H9 (cell line): ENCODE data around the gene SOCS7. TPM values are rescaled to one million over a fixed set of nuclear protein-coding genes. Genes with fewer than 3 reads are reported as not detected.

Source experiments
- DNase-seq: peaks from one replicate; pipeline ENCODE4 v3.0.0-alpha.2; 2017
- H2AFZ ChIP-seq: one replicate; pipeline ENCODE4 v1.6.1; 2013; ENCODE audit warnings: mild to moderate bottlenecking, low read length, control low read depth, moderate library complexity
- H2AK5ac ChIP-seq: 2 replicates; pipeline ENCODE4 v1.6.1; 2013; ENCODE audit warnings: low read length, control low read depth, mixed read lengths; ENCODE audit not compliant: insufficient read length
- H2BK120ac ChIP-seq: one replicate; pipeline ENCODE4 v1.6.1; 2013; ENCODE audit warnings: low read depth, mild to moderate bottlenecking, low read length, control low read depth, inconsistent platforms; ENCODE audit not compliant: poor library complexity, severe bottlenecking
- H2BK12ac ChIP-seq: 2 replicates; pipeline ENCODE4 v1.6.1; 2013; ENCODE audit warnings: low read length, control low read depth, mixed read lengths, low read depth; ENCODE audit not compliant: insufficient read length
- H2BK15ac ChIP-seq: 2 replicates; pipeline ENCODE4 v1.6.1; 2013; ENCODE audit warnings: low read depth, low read length, control low read depth
- H2BK20ac ChIP-seq: one replicate; pipeline ENCODE4 v1.6.1; 2013; ENCODE audit warnings: low read depth, mild to moderate bottlenecking, low read length, control low read depth, inconsistent platforms; ENCODE audit not compliant: poor library complexity, severe bottlenecking
- H2BK5ac ChIP-seq: 2 replicates; pipeline ENCODE4 v1.6.1; 2013; ENCODE audit warnings: low read length, control low read depth, mixed read lengths; ENCODE audit not compliant: insufficient read length
- H3K14ac ChIP-seq: 2 replicates; pipeline ENCODE4 v1.6.1; 2013; ENCODE audit warnings: low read length, control low read depth; ENCODE audit not compliant: insufficient read depth
- H3K18ac ChIP-seq: 2 replicates; pipeline ENCODE4 v1.6.1; 2013; ENCODE audit warnings: low read depth, mild to moderate bottlenecking, mixed read lengths, low read length, control low read depth; ENCODE audit not compliant: insufficient read length
- H3K23ac ChIP-seq: 2 replicates; pipeline ENCODE4 v1.6.1; 2013; ENCODE audit warnings: low read length, control low read depth, mixed read lengths, low read depth; ENCODE audit not compliant: insufficient read length
- H3K23me2 ChIP-seq: 2 replicates; pipeline ENCODE4 v1.6.1; 2013; ENCODE audit warnings: low read depth, mild to moderate bottlenecking, mixed read lengths, low read length, control low read depth; ENCODE audit not compliant: insufficient read length, poor library complexity, severe bottlenecking
- H3K27ac ChIP-seq: 2 replicates; pipeline ENCODE4 v1.5.1; 2013; ENCODE audit warnings: low read length, control low read depth, mixed read lengths, low read depth; ENCODE audit not compliant: insufficient read length
- H3K27me3 ChIP-seq: 2 replicates; pipeline ENCODE4 v1.6.1; 2013; ENCODE audit warnings: low read length, control low read depth, inconsistent platforms; ENCODE audit not compliant: insufficient read depth
- H3K4ac ChIP-seq: 2 replicates; pipeline ENCODE4 v1.6.1; 2013; ENCODE audit warnings: low read depth, mild to moderate bottlenecking, control low read depth, inconsistent platforms, low read length, moderate library complexity
- H3K4me1 ChIP-seq: 2 replicates; pipeline ENCODE4 v1.6.1; 2013; ENCODE audit warnings: low read length, control low read depth, inconsistent platforms; ENCODE audit not compliant: insufficient read depth
- H3K4me2 ChIP-seq: 2 replicates; pipeline ENCODE4 v1.6.1; 2013; ENCODE audit warnings: low read length, control low read depth, mixed read lengths; ENCODE audit not compliant: insufficient read length, insufficient read depth
- H3K56ac ChIP-seq: 2 replicates; pipeline ENCODE4 v1.6.1; 2013; ENCODE audit warnings: low read depth, mild to moderate bottlenecking, mixed read lengths, low read length, control low read depth; ENCODE audit not compliant: insufficient read length
- H3K79me1 ChIP-seq: 2 replicates; pipeline ENCODE4 v1.6.1; 2013; ENCODE audit warnings: low read depth, mild to moderate bottlenecking, moderate library complexity, low read length, control low read depth, inconsistent platforms; ENCODE audit not compliant: insufficient read depth, poor library complexity, severe bottlenecking
- H3K79me2 ChIP-seq: 2 replicates; pipeline ENCODE4 v1.6.1; 2013; ENCODE audit warnings: low read length, control low read depth, inconsistent platforms; ENCODE audit not compliant: insufficient read depth
- H3K9ac ChIP-seq: 2 replicates; pipeline ENCODE4 v1.6.1; 2013; ENCODE audit warnings: low read length, control low read depth, mixed read lengths; ENCODE audit not compliant: insufficient read length; ENCODE audit errors: extremely low read depth
- H3K9me3 ChIP-seq: one replicate; pipeline ENCODE4 v1.6.1; 2013; ENCODE audit warnings: low read depth, low read length, inconsistent platforms; ENCODE audit not compliant: control insufficient read depth
- H3T11ph ChIP-seq: one replicate; pipeline ENCODE4 v1.6.1; 2013; ENCODE audit warnings: mild to moderate bottlenecking, low read length, control low read depth, inconsistent platforms
- H4K20me1 ChIP-seq: one replicate; pipeline ENCODE4 v1.6.1; 2013; ENCODE audit not compliant: control insufficient read depth, insufficient read length, insufficient read depth
- H4K5ac ChIP-seq: 2 replicates; pipeline ENCODE4 v1.6.1; 2013; ENCODE audit warnings: low read depth, mild to moderate bottlenecking, mixed read lengths, low read length, control low read depth; ENCODE audit not compliant: insufficient read length
- H4K8ac ChIP-seq: replicated peaks from 2 replicates; pipeline ENCODE4 v1.6.1; 2013; ENCODE audit warnings: low read length, control low read depth, mixed read lengths, low read depth; ENCODE audit not compliant: insufficient read length
- H4K91ac ChIP-seq: 2 replicates; pipeline ENCODE4 v1.6.1; 2013; ENCODE audit warnings: low read depth, mild to moderate bottlenecking, moderate library complexity, mixed read lengths, low read length, control low read depth; ENCODE audit not compliant: insufficient read length
- H3K27ac Mint-ChIP-seq, 3 experiments: 2 replicates in 2 of 3; 3 replicates in 1 of 3; pipeline ENCODE4 v1.8.0; 2020 to 2021; ENCODE audit warnings: mixed read lengths in 3 of 3, mild to moderate bottlenecking in 1 of 3, moderate library complexity in 1 of 3
- H3K27me3 Mint-ChIP-seq: 2 replicates; pipeline ENCODE4 v1.8.0; 2021; ENCODE audit warnings: low read depth, mild to moderate bottlenecking, moderate library complexity, mixed read lengths
- H3K36me3 Mint-ChIP-seq, 3 experiments: 2 replicates in 2 of 3; 3 replicates in 1 of 3; pipeline ENCODE4 v1.8.0; 2020 to 2021; ENCODE audit warnings: low read depth in 3 of 3, mixed read lengths in 3 of 3; ENCODE audit not compliant: insufficient read depth in 1 of 3
- H3K4me1 Mint-ChIP-seq, 2 experiments: 2 replicates each; pipeline ENCODE4 v1.8.0; 2020; ENCODE audit warnings: mixed read lengths in 2 of 2
- H3K4me3 Mint-ChIP-seq, 2 experiments: 2 replicates in 1 of 2; 3 replicates in 1 of 2; pipeline ENCODE4 v1.8.0; 2020 to 2021; ENCODE audit warnings: mild to moderate bottlenecking in 2 of 2, mixed read lengths in 2 of 2, moderate library complexity in 1 of 2
- H3K9me3 Mint-ChIP-seq, 2 experiments: 2 replicates in 1 of 2; 3 replicates in 1 of 2; pipeline ENCODE4 v1.8.0; 2020; ENCODE audit warnings: mild to moderate bottlenecking in 2 of 2, mixed read lengths in 2 of 2, moderate library complexity in 1 of 2
- CTCF ChIP-seq: fragments of 200-600 bp; sonication (generic); conservative IDR thresholded peaks from 3 replicates; pipeline ENCODE4 v1.8.0; 2021; ENCODE audit warnings: antibody characterized with exemption, mild to moderate bottlenecking
- WGBS: extraction: QIAGEN DNeasy Blood & Tissue Kit; methylation state at CpG from one replicate; pipeline ENCODE4 v1.1.7; 2013; ENCODE audit warnings: missing lambda C conversion rate, low lambda C conversion rate, mixed read lengths; ENCODE audit not compliant: insufficient read length; ENCODE audit errors: extremely low coverage; 5-methylcytosine and 5-hydroxymethylcytosine counted together
- total RNA-seq: library from RNA; stranded (reverse); gene quantifications from 2 replicates; pipeline ENCODE4 v1.2.1, GENCODE V29; 2021

The SOCS7 gene
- total RNA-seq, 1 experiment from 2014 or later = 31.0 TPM

GRCh38 chr17:38405654-38406053, 54.0 kb downstream of the SOCS7 start:
- H2BK20ac ChIP-seq = no peak overlapping the region
- Mint-ChIP-seq H3K4me1 (peaks cover 30 to 33% of the 10 kb centered on the region in 2 experiments), H3K4me3 (no peak overlapping the region), H3K27ac (no peak overlapping the region), H3K36me3 (peaks cover 8 to 19% (median 10%) of the 10 kb centered on the region in 3 experiments; a peak in 6 of 7 replicates), H3K27me3 (peaks cover 6% of the 10 kb centered on the region; the same call in 1 of the 2 replicates), H3K9me3 (no peaks in the 10 kb centered on the region)
- H4K5ac ChIP-seq = no peak overlapping the region
- no peak overlapping the region for H4K91ac ChIP-seq
- H3K79me2 ChIP-seq = no peaks in the 10 kb centered on the region
- H3K18ac ChIP-seq = no peak overlapping the region
- H3K4me1 ChIP-seq = peaks cover 11% of the 10 kb centered on the region; the same call in 1 of the 2 replicates
- H3K4me2 ChIP-seq = no peak overlapping the region
- no peak overlapping the region for H3K9ac ChIP-seq
- H2BK12ac ChIP-seq = no peak overlapping the region
- no peak overlapping the region for H3K56ac ChIP-seq
- no peak overlapping the region for H2AK5ac ChIP-seq
- no CpG with 5 or more reads among the region's 4 CpGs for WGBS
- no peak overlapping the region for H3K14ac ChIP-seq
- DNase-seq = peak; percentile 27
- H2BK120ac ChIP-seq = no peak overlapping the region
- H3K4ac ChIP-seq = no peak overlapping the region
- no peak overlapping the region for H3K27ac ChIP-seq
- no peak overlapping the region for H3K23ac ChIP-seq
- H3K9me3 ChIP-seq = no peaks in the 10 kb centered on the region
- no peak for TF ChIP-seq CTCF
- no peaks in the 10 kb centered on the region for H3K27me3 ChIP-seq
- no peak overlapping the region for H2BK5ac ChIP-seq
- no peak overlapping the region; the same call in 1 of the 2 replicates for H2BK15ac ChIP-seq
- no peaks in the 10 kb centered on the region for H4K20me1 ChIP-seq
- no peak overlapping the region for H4K8ac ChIP-seq
- H3K79me1 ChIP-seq = no peaks in the 10 kb centered on the region
- H3K23me2 ChIP-seq = peaks cover 3% of the 10 kb centered on the region
- H2AFZ ChIP-seq = no peak overlapping the region
- H3T11ph ChIP-seq = no peak overlapping the region
